SJSA1 (cell line): ENCODE data around the gene FSCN2. TPM values are rescaled to one million over a fixed set of nuclear protein-coding genes. Genes with fewer than 3 reads are reported as not detected.
A peak's percentile ranks its signal among the peaks of the same experiment; 100 is the strongest.

ENCODE experiments used
- DNase-seq, 2 experiments: peaks; one replicate each; pipeline ENCODE4 v3.0.0-alpha.2; 2015 to 2020; ENCODE audit warnings: low spot score in 2 of 2, low read depth in 1 of 2
- H3K27ac ChIP-seq: fragments of 250-450 bp; sonication (Bioruptor Pico); 2 replicates; pipeline ENCODE4 v1.5.1; 2020; ENCODE audit warnings: mild to moderate bottlenecking, moderate library complexity
- H3K27me3 ChIP-seq: fragments of 250-450 bp; sonication (Bioruptor Pico); replicated peaks from 2 replicates; pipeline ENCODE4 v1.5.1; 2020; ENCODE audit warnings: mild to moderate bottlenecking, moderate library complexity
- H3K36me3 ChIP-seq: fragments of 250-450 bp; sonication (Bioruptor Pico); 2 replicates; pipeline ENCODE4 v1.5.1; 2020; ENCODE audit warnings: mild to moderate bottlenecking
- H3K4me1 ChIP-seq: fragments of 250-450 bp; sonication (Bioruptor Pico); replicated peaks from 2 replicates; pipeline ENCODE4 v1.6.1; 2021; ENCODE audit warnings: mild to moderate bottlenecking
- H3K4me3 ChIP-seq: fragments of 250-450 bp; sonication (Bioruptor Pico); 2 replicates; pipeline ENCODE4 v1.5.1; 2020; ENCODE audit warnings: mild to moderate bottlenecking
- H3K9me3 ChIP-seq: fragments of 250-450 bp; sonication (Bioruptor Pico); replicated peaks from 2 replicates; pipeline ENCODE4 v1.5.1; 2020; ENCODE audit warnings: mild to moderate bottlenecking
- total RNA-seq: library from RNA; depleted of rRNA; stranded (reverse); fragments of >200 nt; shearing (Covaris generic); gene quantifications from 2 replicates; pipeline ENCODE4 v1.2.3, GENCODE V29; 2014

The FSCN2 gene
- total RNA-seq, 1 experiment from 2014 or later = 0.61 TPM

- H3K27me3 ChIP-seq = no peaks in the 10 kb centered on the region
- H3K27ac ChIP-seq = peak overlapping the region; percentile 9; the same call in 1 of the 2 replicates
- H3K36me3 ChIP-seq = peaks cover 99% of the 10 kb centered on the region
- DNase-seq = no peak
- peaks cover 50% of the 10 kb centered on the region for H3K4me1 ChIP-seq
- no peaks in the 10 kb centered on the region for H3K9me3 ChIP-seq
- no peak overlapping the region for H3K4me3 ChIP-seq
Observed at GRCh38 chr17:81561494-81561885, 33.3 kb downstream of the FSCN2 start.

DNA sequence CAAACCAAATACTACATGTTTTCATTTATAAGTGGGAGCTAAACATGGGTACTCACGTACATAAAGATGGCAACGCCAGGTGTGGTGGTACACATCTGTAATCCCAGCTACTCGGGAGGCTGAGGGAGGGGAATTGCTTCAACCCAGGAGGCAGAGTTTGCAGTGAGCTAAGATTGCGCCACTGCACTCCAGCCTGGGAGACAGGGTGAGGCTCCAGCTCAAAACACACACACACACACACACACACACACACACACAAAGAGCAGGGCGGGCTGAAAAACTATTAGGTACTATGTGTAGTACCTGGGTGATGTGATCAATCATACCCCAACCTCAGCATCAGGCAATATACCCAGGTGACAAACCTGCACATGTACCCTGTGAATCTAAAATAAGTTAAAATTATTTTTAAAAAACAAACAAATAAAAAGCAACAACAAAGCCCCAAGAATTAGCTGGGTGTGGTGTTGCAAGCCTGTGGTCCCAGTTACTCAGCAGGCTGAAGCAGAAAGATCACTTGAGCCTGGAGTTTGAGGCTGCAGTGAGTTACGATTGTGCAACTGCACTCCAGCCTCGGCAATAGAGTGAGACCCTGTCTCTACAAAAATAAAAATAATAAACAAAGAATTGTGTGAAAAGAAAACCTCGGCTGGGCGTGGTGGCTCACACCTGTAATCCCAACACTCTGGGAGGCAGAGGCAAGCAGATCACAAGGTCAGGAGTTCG lies 35.8 kb downstream of the FSCN2 start:
- Histone ChIP-seq H3K36me3 (peaks cover 93% of the 10 kb centered on the region), H3K4me1 (peaks cover 64% of the 10 kb centered on the region), H3K9me3 (no peaks in the 10 kb centered on the region), H3K27me3 (no peaks in the 10 kb centered on the region), H3K4me3 (no peak overlapping the region), H3K27ac (no peak overlapping the region)
- no peak for DNase-seq

DNA sequence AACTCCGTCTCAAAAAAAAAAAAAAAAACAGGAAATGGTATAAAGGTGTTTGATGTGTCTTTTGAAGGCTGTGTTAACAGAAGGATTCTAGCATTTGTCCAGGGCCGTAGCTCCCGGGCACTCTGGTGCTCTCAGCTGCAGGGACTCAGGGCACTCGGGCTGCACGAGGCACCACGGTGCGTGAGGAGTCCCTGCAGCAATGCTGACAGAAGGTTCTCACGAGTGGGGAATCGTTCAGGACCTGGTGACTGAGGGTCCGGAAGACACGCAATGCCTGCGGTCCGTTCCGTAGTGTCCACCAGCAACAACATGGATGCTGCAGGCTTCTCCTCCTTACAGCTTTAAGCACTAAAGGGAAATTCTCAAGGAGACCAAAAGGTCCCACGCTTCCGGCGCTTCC lies 36.6 kb downstream of the FSCN2 start:
- Histone ChIP-seq H3K9me3 (no peaks in the 10 kb centered on the region), H3K4me3 (no peak overlapping the region), H3K4me1 (peaks cover 65% of the 10 kb centered on the region), H3K27me3 (no peaks in the 10 kb centered on the region), H3K27ac (no peak overlapping the region), H3K36me3 (peaks cover 93% of the 10 kb centered on the region)
- DNase-seq = no peak

DNA sequence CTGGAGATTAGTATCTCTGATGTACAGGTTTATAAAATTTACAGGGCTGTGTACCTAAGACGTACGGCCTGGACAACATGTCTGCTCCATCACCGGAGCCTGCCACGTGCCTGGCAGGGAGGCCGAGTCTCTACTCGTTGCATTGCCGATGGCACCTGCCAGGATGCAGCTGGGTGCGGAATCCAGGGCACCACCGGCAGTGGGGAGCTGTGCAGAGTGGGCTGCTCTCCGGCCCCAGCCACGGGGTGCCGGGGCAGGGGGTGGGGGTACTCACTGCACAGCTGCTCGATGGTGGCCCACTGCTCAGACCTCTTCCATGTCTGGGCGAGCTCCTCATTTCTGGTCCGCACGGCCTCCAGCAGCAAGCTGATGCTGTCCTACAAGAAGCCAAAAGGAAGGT lies 37.1 kb downstream of the FSCN2 start:
- Histone ChIP-seq H3K4me1 (peaks cover 63% of the 10 kb centered on the region), H3K36me3 (peaks cover 93% of the 10 kb centered on the region)

DNA sequence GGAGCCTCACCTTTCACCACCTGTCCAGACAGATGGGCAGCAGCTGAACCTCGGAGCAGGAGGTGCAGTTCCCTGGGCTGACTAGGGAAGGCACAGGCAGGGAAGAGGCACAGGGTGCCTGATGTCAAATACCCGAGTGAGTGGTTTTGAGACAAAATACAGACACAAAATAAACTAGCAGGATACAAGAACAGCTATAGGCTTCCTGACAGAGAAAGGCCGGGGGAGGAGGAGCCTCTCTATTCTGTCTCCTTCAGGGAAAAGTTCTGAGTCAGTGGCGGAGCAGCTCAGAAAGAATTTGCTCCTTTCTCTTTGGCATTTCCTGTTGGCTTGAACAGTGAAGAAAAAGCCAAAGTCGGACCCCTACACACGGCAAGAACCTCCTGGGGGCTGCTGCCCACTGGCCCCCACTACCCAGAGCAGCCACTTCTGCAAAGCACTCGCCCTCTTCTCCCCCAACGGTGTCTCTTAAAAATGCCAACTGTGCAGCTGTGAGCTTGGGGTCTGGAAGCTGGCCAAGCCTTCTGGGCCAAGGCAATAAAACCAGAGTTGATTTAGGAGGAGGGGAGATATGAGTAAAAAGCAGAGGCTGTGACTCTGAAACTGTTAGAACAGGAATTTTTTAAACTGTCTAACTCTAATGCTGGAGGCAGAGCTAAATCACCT lies 38.4 kb downstream of the FSCN2 start:
- H3K36me3 ChIP-seq = peaks cover 93% of the 10 kb centered on the region
- H3K4me3 ChIP-seq = no peak overlapping the region
- peaks cover 49% of the 10 kb centered on the region for H3K4me1 ChIP-seq

More for the DNA sequence above, 37.1 kb downstream of the FSCN2 start:
- H3K4me3 ChIP-seq = no peak overlapping the region
- H3K27ac ChIP-seq = no peak overlapping the region
- no peak for DNase-seq
- H3K27me3 ChIP-seq = no peaks in the 10 kb centered on the region
- H3K9me3 ChIP-seq = no peaks in the 10 kb centered on the region

DNA sequence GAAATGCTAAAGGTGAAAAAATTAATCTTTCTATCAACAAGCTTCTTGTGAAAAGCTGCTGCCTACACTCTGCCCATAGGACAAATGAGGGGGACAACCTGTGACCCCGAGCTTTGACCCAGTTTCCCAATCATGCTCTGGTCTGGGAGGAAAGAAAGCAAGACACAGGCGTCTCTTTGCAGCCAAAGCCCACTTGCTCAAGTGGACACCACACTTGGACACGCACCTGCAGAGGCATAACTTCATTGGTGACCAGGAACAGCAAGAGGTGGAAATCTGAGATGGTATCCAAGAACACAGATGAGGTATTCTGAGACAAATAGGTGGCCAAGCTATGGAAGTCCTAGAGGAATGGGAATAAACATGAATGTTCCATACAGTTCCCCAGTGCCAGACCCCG lies 39.0 kb downstream of the FSCN2 start:
- DNase-seq = no peak
- peaks cover 43% of the 10 kb centered on the region for H3K4me1 ChIP-seq
- H3K27ac ChIP-seq = peak overlapping the region; percentile 41
- H3K36me3 ChIP-seq = peaks cover 91% of the 10 kb centered on the region
- no peaks in the 10 kb centered on the region for H3K9me3 ChIP-seq
- H3K27me3 ChIP-seq = no peaks in the 10 kb centered on the region
- no peak overlapping the region for H3K4me3 ChIP-seq

More for the DNA sequence above, 38.4 kb downstream of the FSCN2 start:
- peak; percentile 99 for DNase-seq
- peak overlapping the region; percentile 41 for H3K27ac ChIP-seq
- H3K9me3 ChIP-seq = no peaks in the 10 kb centered on the region
- H3K27me3 ChIP-seq = no peaks in the 10 kb centered on the region

- peaks cover 91% of the 10 kb centered on the region for H3K36me3 ChIP-seq
- H3K4me1 ChIP-seq = peaks cover 38% of the 10 kb centered on the region
- DNase-seq = no peak
- no peak overlapping the region for H3K4me3 ChIP-seq
- no peak overlapping the region for H3K27ac ChIP-seq
- H3K27me3 ChIP-seq = no peaks in the 10 kb centered on the region
- no peaks in the 10 kb centered on the region for H3K9me3 ChIP-seq
Observed at GRCh38 chr17:81568416-81568815, 40.2 kb downstream of the FSCN2 start.

GRCh38 chr17:81569986-81570514 lies 41.9 kb downstream of the FSCN2 start:
- Histone ChIP-seq H3K4me3 (no peak overlapping the region), H3K9me3 (no peaks in the 10 kb centered on the region), H3K27me3 (no peaks in the 10 kb centered on the region), H3K27ac (no peak overlapping the region), H3K36me3 (peaks cover 91% of the 10 kb centered on the region), H3K4me1 (peaks cover 48% of the 10 kb centered on the region)
- no peak for DNase-seq

GRCh38 chr17:81570964-81571363 lies 42.8 kb downstream of the FSCN2 start:
- no peak for DNase-seq
- no peak overlapping the region for H3K4me3 ChIP-seq
- peaks cover 52% of the 10 kb centered on the region for H3K4me1 ChIP-seq
- no peak overlapping the region for H3K27ac ChIP-seq
- H3K9me3 ChIP-seq = no peaks in the 10 kb centered on the region
- H3K27me3 ChIP-seq = no peaks in the 10 kb centered on the region
- peaks cover 91% of the 10 kb centered on the region for H3K36me3 ChIP-seq

GRCh38 chr17:81572563-81573168 lies 44.5 kb downstream of the FSCN2 start:
- peaks cover 88% of the 10 kb centered on the region for H3K36me3 ChIP-seq
- H3K9me3 ChIP-seq = no peaks in the 10 kb centered on the region
- peaks cover 53% of the 10 kb centered on the region for H3K4me1 ChIP-seq
- H3K27me3 ChIP-seq = no peaks in the 10 kb centered on the region
- H3K4me3 ChIP-seq = no peak overlapping the region
- DNase-seq = no peak
- H3K27ac ChIP-seq = no peak overlapping the region

- DNase-seq = no peak
- H3K9me3 ChIP-seq = no peaks in the 10 kb centered on the region
- no peaks in the 10 kb centered on the region for H3K27me3 ChIP-seq
- no peak overlapping the region; the same call in 1 of the 2 replicates for H3K27ac ChIP-seq
- H3K4me3 ChIP-seq = no peak overlapping the region
- H3K4me1 ChIP-seq = peaks cover 49% of the 10 kb centered on the region
- H3K36me3 ChIP-seq = peaks cover 88% of the 10 kb centered on the region
Observed at GRCh38 chr17:81573794-81574642, 45.8 kb downstream of the FSCN2 start.

- Histone ChIP-seq H3K27ac (no peak overlapping the region; the same call in 1 of the 2 replicates), H3K4me3 (no peak overlapping the region), H3K27me3 (no peaks in the 10 kb centered on the region), H3K9me3 (no peaks in the 10 kb centered on the region), H3K4me1 (peaks cover 48% of the 10 kb centered on the region), H3K36me3 (peaks cover 88% of the 10 kb centered on the region)
- no peak for DNase-seq
Observed at GRCh38 chr17:81574643-81574956, 46.4 kb downstream of the FSCN2 start.

DNA sequence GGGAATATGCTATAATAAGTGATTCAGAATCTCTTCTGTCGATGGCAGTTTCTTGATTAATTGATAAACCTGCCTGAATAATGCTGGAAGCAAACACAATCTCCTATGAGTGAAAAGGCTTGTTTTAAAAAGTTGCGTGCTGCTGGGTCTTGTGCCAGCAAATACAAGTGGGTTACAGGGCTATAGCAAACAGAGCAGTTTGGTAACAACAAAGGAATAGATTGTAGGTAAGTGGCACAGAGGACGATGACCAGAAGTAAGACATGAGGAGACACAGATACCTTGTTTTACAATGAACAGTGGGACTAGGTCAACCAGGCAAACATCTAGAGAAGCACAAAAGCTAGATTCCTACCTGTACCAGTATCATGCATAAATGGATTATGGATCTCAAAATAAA lies 47.7 kb downstream of the FSCN2 start:
- Histone ChIP-seq H3K4me1 (peaks cover 58% of the 10 kb centered on the region), H3K9me3 (no peaks in the 10 kb centered on the region), H3K36me3 (peaks cover 88% of the 10 kb centered on the region), H3K27me3 (no peaks in the 10 kb centered on the region), H3K27ac (peak overlapping the region; percentile 24; the same call in 1 of the 2 replicates), H3K4me3 (no peak overlapping the region)
- DNase-seq = no peak
